HG02870 (cell line): ENCODE measurements around the gene TMEM131.
A peak's percentile ranks its signal among the peaks of the same experiment; 100 is the strongest.
"Not testable (repeated sequence)": the region's sequence is repeated elsewhere in the genome, so short reads cannot be mapped to it uniquely, and the experiment has no call there.

Experiments
- ATAC-seq: cut with Tn5 transposase; IDR thresholded peaks from one replicate; pipeline ENCODE4 v1.9.1; 2021; ENCODE audit warnings: mild to moderate bottlenecking, moderate library complexity; ENCODE audit not compliant: unreplicated experiment

TMEM131 gene

GRCh38 chr2:97995734-97996624 is at the start of gene TMEM131:
Gene TMEM131, minus strand, starts transcription at chr2:97995948. Its CDS starts 286 bp downstream, at chr2:97995662.
- peak; percentile 68 for ATAC-seq

GRCh38 chr2:98044730-98045129 is 49.0 kb upstream of the TMEM131 start:
- not testable (repeated sequence) for ATAC-seq

GRCh38 chr2:98043101-98043500 is 47.4 kb upstream of the TMEM131 start:
- ATAC-seq = no peak

- ATAC-seq = no peak
These were observed 44.7 kb upstream of the TMEM131 start for GRCh38 chr2:98040331-98040939.

GRCh38 chr2:98039085-98039756 is 43.5 kb upstream of the TMEM131 start:
- ATAC-seq = no peak

- ATAC-seq = no peak
These were observed 42.1 kb upstream of the TMEM131 start for GRCh38 chr2:98037666-98038336.

- ATAC-seq = no peak
These were observed 41.5 kb upstream of the TMEM131 start for GRCh38 chr2:98037206-98037605.

GRCh38 chr2:98036349-98037000 is 40.7 kb upstream of the TMEM131 start:
- ATAC-seq = no peak

- no peak for ATAC-seq
These were observed 39.0 kb upstream of the TMEM131 start for GRCh38 chr2:98034745-98035144.

GRCh38 chr2:98032086-98032485 is 36.3 kb upstream of the TMEM131 start:
- no peak for ATAC-seq

GRCh38 chr2:98029718-98030222 is 34.0 kb upstream of the TMEM131 start:
- ATAC-seq = no peak

- ATAC-seq = no peak
These were observed 33.4 kb upstream of the TMEM131 start for GRCh38 chr2:98028931-98029717.

GRCh38 chr2:98028101-98028561 is 32.4 kb upstream of the TMEM131 start:
- ATAC-seq = no peak

- peak; percentile 42 for ATAC-seq
These were observed 31.8 kb upstream of the TMEM131 start for GRCh38 chr2:98027538-98027937.

- peak; percentile 74 for ATAC-seq
These were observed 31.3 kb upstream of the TMEM131 start for GRCh38 chr2:98026927-98027522.

GRCh38 chr2:98026292-98026691 is 30.5 kb upstream of the TMEM131 start:
- ATAC-seq = no peak

- no peak for ATAC-seq
These were observed 29.8 kb upstream of the TMEM131 start for GRCh38 chr2:98025481-98026037.

- ATAC-seq = not testable (repeated sequence)
These were observed 26.3 kb upstream of the TMEM131 start for GRCh38 chr2:98022067-98022466.
